GM12864 (cell line): Measurements from ENCODE around the gene ZNF432.
"Not testable (repeated sequence)": the region's sequence is repeated elsewhere in the genome, so short reads cannot be mapped to it uniquely, and the experiment has no call there.

ENCODE experiments used
- DNase-seq: peaks from one replicate; pipeline ENCODE4 v3.0.0-alpha.2; 2011; ENCODE audit warnings: low read depth
- H3K4me3 ChIP-seq: 2 replicates; pipeline ENCODE4 v1.5.1; 2011; ENCODE audit warnings: mild to moderate bottlenecking, low read depth, low read length, control low read depth
- TF ChIP-seq, protein P1 (sequence below): IDR thresholded peaks from 2 replicates; pipeline ENCODE4 v1.5.1; 2011; ENCODE audit warnings: low read depth, mild to moderate bottlenecking, moderate library complexity, low read length, control low read depth, inconsistent platforms; ENCODE audit errors: missing control alignments

The ZNF432 gene

GRCh38 chr19:52048555-52049501 is at the start of gene ZNF432:
ZNF432 (minus strand) TSS chr19:52048838; CDS start chr19:52046868, 1,970 bp downstream.
- peak; percentile 69 for DNase-seq
- TF ChIP-seq, protein P1, sequence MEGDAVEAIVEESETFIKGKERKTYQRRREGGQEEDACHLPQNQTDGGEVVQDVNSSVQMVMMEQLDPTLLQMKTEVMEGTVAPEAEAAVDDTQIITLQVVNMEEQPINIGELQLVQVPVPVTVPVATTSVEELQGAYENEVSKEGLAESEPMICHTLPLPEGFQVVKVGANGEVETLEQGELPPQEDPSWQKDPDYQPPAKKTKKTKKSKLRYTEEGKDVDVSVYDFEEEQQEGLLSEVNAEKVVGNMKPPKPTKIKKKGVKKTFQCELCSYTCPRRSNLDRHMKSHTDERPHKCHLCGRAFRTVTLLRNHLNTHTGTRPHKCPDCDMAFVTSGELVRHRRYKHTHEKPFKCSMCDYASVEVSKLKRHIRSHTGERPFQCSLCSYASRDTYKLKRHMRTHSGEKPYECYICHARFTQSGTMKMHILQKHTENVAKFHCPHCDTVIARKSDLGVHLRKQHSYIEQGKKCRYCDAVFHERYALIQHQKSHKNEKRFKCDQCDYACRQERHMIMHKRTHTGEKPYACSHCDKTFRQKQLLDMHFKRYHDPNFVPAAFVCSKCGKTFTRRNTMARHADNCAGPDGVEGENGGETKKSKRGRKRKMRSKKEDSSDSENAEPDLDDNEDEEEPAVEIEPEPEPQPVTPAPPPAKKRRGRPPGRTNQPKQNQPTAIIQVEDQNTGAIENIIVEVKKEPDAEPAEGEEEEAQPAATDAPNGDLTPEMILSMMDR: no peak

GRCh38 chr19:52096416-52096815 is 47.8 kb upstream of the ZNF432 start:
- H3K4me3 ChIP-seq: not testable (repeated sequence)

More at GRCh38 chr19:52048555-52049501, at the start of gene ZNF432:
- H3K4me3 ChIP-seq: peak within 1 kb of the TSS; percentile 66

DNA sequence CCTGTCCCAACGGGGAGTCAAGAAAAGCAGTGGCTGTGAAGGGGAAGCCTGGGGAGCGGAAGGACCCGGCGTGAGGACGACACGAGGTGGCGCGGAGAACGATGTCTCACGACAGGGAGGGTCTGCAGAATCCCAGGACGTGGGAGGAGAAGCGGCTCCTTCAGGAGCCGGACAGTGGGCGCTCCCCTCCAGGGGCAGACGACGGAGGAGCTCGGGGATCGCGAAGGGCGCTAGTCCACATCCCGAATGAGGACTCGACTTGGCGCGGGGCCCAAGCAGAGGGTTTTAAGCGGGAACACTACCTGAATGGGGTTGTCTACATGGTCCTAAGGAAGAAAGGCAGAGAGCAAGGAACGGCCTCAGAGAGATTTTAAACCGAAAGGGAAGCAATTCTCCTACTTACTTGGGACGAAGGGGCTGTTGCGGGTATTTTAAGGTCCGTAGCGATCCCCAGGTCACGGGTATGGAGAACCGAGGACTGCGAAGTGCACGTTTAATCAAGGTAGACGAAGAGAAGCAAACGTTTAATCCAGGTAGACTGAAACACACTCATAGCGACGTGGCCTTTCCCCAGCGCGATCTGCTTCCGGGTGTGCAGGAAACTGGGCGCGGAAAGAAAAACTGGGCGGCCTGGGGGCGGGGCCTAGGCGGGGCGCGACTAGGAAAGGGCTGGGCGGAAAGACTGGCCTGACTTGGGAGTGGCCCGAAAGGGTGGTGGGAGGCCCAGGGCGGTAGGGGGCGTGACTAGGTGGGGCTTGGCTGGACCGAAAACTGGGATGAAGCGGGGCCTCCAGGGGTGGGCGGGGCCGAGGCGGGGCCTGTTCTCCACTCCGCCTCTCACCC is 46.8 kb upstream of the ZNF432 start, which contains the start of gene ZNF841:
ZNF841 (minus strand) TSS at position 594 of the 843 bp plus-strand sequence. CDS start 10,964 bp downstream, outside the sequence.
- TF ChIP-seq, protein P1: no peak
- H3K4me3 ChIP-seq: peak within 1 kb of the TSS; percentile 42

More at GRCh38 chr19:52096416-52096815, 47.8 kb upstream of the ZNF432 start:
- not testable (repeated sequence) for DNase-seq

DNA sequence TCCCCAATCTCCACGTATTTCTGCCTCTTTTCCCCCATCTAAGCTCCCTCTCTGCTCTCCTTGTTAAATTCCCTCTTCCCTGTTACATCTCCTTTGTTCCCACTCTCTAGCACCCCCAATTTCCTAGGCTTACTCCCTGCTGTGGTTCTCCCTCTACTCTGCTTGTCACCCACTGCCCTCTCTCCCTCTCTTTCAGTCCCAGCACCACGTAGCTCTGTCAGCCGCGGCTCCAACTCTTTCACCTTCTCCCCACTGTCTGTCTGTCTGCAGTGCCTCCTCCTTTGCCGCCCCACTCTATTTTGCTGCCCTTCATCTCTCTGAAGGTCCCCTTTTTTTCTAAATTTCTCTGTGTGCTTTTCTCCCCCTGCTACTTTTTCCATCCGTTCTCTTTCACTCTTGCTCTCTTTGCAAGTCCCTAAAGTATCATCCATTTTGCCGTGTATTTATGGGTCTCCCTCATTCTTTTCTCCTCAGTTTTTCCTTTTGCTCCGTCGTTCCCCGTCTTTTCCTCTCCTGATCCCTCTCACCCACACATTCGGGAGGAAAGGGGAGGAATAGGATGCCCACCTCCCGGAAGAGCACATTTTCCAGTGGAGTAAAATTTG is 46.0 kb upstream of the ZNF432 start:
- TF ChIP-seq, protein P1: no peak
- no peak for DNase-seq
- peak overlapping the region; percentile 42 for H3K4me3 ChIP-seq

More for the DNA sequence above, 46.8 kb upstream of the ZNF432 start, which contains the start of gene ZNF841:
- peak; percentile 40 for DNase-seq

DNA sequence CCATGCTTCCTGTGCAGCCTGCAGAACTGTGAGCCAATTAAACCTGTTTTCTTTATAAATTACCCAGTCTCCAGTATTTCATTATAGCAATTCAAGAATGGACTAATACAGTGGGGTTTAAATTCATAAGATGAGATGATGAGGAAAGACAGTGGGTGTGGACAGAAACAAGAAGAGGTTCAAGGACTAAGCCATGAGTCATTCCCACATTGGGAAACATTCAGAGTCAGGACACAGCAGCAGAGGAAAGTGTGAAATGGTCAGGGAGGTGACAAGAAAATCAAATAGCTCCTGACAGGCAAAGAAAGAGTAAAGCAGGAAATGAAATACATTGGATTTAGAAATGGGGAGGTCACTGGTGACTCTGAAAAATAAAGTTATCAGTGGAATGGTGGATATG is 37.8 kb upstream of the ZNF432 start:
- H3K4me3 ChIP-seq: no peak overlapping the region
- no peak for DNase-seq
- TF ChIP-seq, protein P1: no peak

DNA sequence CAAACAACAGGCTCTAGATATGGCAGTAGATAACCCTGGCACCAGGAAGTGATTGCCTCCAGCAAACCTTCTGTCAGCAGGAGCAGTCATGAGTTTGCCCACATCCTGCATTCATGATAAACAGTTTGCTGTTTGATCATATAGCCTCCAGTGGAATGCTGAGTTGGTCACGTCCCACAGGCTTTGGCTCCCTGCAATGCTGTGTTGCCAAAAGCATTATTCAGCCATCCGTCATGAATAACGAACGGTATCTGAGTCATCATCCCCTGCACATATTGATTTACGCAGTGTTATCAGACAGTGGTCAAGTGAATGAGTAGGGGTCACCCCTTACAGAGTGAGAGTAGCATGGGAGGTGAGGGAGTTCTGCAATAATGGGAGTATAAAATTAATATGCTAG is 21.9 kb upstream of the ZNF432 start:
- DNase-seq: no peak
- no peak overlapping the region for H3K4me3 ChIP-seq
- TF ChIP-seq, protein P1: no peak
